Epithelial cell of esophagus (primary cell): ENCODE measurements around the gene CBLL2.

Experiments
- DNase-seq: peaks from one replicate; pipeline ENCODE4 v3.0.0; 2010; ENCODE audit warnings: low read depth
- H3K4me3 ChIP-seq: 2 replicates; pipeline ENCODE4 v1.5.1; 2011; ENCODE audit warnings: mild to moderate bottlenecking, low read length, control low read depth
- TF ChIP-seq, protein P1 (sequence below): IDR thresholded peaks from 2 replicates; pipeline ENCODE4 v1.5.1; 2011; ENCODE audit warnings: low read depth, mild to moderate bottlenecking, low read length, control low read depth, inconsistent platforms; ENCODE audit not compliant: insufficient read depth; ENCODE audit errors: missing control alignments

Gene CBLL2

GRCh38 chrX:22310779-22311178, 38.1 kb downstream of the CBLL2 start:
- DNase-seq, result peak; percentile 6
- TF ChIP-seq, protein P1, sequence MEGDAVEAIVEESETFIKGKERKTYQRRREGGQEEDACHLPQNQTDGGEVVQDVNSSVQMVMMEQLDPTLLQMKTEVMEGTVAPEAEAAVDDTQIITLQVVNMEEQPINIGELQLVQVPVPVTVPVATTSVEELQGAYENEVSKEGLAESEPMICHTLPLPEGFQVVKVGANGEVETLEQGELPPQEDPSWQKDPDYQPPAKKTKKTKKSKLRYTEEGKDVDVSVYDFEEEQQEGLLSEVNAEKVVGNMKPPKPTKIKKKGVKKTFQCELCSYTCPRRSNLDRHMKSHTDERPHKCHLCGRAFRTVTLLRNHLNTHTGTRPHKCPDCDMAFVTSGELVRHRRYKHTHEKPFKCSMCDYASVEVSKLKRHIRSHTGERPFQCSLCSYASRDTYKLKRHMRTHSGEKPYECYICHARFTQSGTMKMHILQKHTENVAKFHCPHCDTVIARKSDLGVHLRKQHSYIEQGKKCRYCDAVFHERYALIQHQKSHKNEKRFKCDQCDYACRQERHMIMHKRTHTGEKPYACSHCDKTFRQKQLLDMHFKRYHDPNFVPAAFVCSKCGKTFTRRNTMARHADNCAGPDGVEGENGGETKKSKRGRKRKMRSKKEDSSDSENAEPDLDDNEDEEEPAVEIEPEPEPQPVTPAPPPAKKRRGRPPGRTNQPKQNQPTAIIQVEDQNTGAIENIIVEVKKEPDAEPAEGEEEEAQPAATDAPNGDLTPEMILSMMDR, result no peak
- H3K4me3 ChIP-seq, result no peak overlapping the region

- DNase-seq, result no peak
- no peak overlapping the region for H3K4me3 ChIP-seq
- TF ChIP-seq, protein P1, result no peak
Measured at GRCh38 chrX:22313766-22314165, 41.1 kb downstream of the CBLL2 start.

DNA sequence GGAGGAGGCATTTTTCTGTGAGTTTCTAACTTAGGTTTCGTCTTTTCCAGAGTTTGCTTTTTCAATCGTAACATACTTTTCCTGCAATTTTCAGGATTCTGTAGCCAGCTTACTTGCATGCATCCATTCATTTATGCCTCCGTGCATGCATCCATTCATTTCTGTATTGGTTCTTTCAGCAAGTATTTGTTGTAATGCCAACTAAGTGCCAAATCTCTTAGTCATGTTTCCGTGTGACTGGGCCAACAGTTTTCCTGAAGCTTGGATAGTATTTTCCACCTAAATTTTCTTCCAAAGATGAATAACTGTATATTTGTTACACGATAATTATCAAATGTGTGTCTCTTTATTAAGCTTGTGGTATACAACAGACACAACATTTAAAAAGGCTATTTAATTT, 41.5 kb downstream of the CBLL2 start:
- DNase-seq, result peak; percentile 11
- TF ChIP-seq, protein P1, result no peak
- H3K4me3 ChIP-seq, result no peak overlapping the region

GRCh38 chrX:22314692-22315091, 42.0 kb downstream of the CBLL2 start:
- peak; percentile 0 for DNase-seq
- TF ChIP-seq, protein P1, result no peak
- H3K4me3 ChIP-seq, result no peak overlapping the region

GRCh38 chrX:22315151-22315550, 42.4 kb downstream of the CBLL2 start:
- TF ChIP-seq, protein P1, result no peak
- H3K4me3 ChIP-seq, result no peak overlapping the region
- no peak for DNase-seq

GRCh38 chrX:22320236-22320873, 47.6 kb downstream of the CBLL2 start:
- no peak for DNase-seq
- TF ChIP-seq, protein P1, result no peak
- H3K4me3 ChIP-seq, result no peak overlapping the region

GRCh38 chrX:22323541-22323940, 50.8 kb downstream of the CBLL2 start:
- TF ChIP-seq, protein P1, result no peak
- H3K4me3 ChIP-seq, result no peak overlapping the region
- peak; percentile 69 for DNase-seq
